RWPE2 (cell line): ENCODE results near the gene NDUFV1.

Source experiments
- ATAC-seq: fragments of 200-7000 bp; cut with Tn5 transposase; 3 replicates; pipeline ENCODE4 v1.9.1; 2021; ENCODE audit warnings: low read depth
- DNase-seq: peaks from one replicate; pipeline ENCODE4 v3.0.0-alpha.2; 2020; ENCODE audit warnings: low spot score
- H3K27ac ChIP-seq: fragments of 450-650 bp; 2 replicates; pipeline ENCODE4 v1.5.1; 2017; ENCODE audit warnings: mild to moderate bottlenecking; ENCODE audit not compliant: poor library complexity, severe bottlenecking
- H3K27me3 ChIP-seq: fragments of 250-450 bp; sonication (Bioruptor Pico); 2 replicates; pipeline ENCODE4 v1.5.1; 2021; ENCODE audit warnings: mild to moderate bottlenecking, moderate library complexity; ENCODE audit not compliant: insufficient read depth, poor library complexity, severe bottlenecking
- H3K36me3 ChIP-seq: fragments of 250-450 bp; sonication (Bioruptor Pico); 2 replicates; pipeline ENCODE4 v1.5.1; 2020; ENCODE audit warnings: low read depth, mild to moderate bottlenecking, moderate library complexity
- H3K4me1 ChIP-seq: fragments of 250-450 bp; sonication (Bioruptor Pico); 2 replicates; pipeline ENCODE4 v1.5.1; 2021; ENCODE audit warnings: mild to moderate bottlenecking, moderate library complexity; ENCODE audit not compliant: insufficient read depth, poor library complexity, severe bottlenecking
- H3K4me3 ChIP-seq: fragments of 250-450 bp; sonication (Bioruptor Pico); 2 replicates; pipeline ENCODE4 v1.5.1; 2021; ENCODE audit warnings: mild to moderate bottlenecking, moderate library complexity; ENCODE audit not compliant: severe bottlenecking
- H3K9me3 ChIP-seq: fragments of 250-450 bp; sonication (Bioruptor Pico); 2 replicates; pipeline ENCODE4 v1.5.1; 2021; ENCODE audit warnings: mild to moderate bottlenecking, moderate library complexity; ENCODE audit not compliant: severe bottlenecking
- CTCF ChIP-seq: fragments of 450-650 bp; IDR thresholded peaks from one replicate; pipeline ENCODE4 v1.5.1; 2017; ENCODE audit warnings: mild to moderate bottlenecking, moderate library complexity; ENCODE audit not compliant: poor library complexity, severe bottlenecking

The NDUFV1 gene

DNA sequence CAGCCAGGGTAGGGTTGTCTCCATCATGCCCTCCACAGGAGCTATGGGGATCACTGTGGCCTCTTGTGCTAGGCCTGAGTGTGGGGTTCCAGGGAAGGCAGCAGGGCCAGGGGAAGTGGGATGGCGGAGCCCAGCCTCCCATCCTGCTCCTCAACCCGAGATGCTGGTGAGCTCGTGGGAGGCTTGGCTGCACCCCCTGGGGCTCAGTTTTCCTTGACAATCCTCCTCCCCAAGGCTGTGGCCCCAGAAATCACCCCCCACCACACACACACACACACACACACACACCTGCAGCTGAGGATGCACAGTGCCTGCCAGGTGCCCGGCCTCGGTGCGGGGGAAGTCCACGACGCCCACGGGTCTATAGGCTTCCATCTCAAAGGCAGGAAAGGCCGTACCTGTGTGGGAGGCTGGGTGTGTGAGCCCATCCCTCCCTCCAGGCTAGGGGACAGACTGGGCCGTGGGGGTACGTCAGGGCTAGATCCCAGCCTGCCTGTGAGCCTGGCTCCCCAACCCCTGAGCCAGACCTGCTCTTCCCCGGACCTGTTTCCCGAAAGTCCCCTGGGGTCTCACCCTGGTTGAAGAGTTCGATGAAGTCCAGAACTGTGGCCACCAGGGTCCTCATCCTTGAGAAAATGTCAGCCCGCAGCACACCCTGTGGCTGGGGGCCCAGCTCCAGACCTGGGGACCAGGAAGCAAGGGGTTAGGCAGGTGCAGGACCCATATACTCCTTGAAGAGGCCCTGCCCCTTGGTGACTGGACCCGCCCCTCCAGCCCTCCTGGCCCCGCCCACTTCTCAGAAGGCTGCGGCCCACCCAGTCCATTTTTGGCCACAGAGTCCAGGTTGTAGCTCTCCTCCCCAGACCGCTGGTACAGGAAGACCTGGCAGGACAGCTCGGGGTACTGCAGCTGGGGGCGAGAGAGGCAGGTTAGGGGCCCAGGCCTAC lies 38.0 kb downstream of the NDUFV1 start:
- Histone ChIP-seq H3K4me1 (no peaks in the 10 kb centered on the region), H3K36me3 (no peaks in the 10 kb centered on the region), H3K27me3 (no peaks in the 10 kb centered on the region), H3K9me3 (no peaks in the 10 kb centered on the region), H3K4me3 (no peak overlapping the region), H3K27ac (no peak overlapping the region)
- no peak for DNase-seq
- ATAC-seq: no peak
- no peak for TF ChIP-seq CTCF

- DNase-seq (peak; percentile 44), ATAC-seq (no peak)
- H3K27ac ChIP-seq: no peak overlapping the region
- no peaks in the 10 kb centered on the region for H3K9me3 ChIP-seq
- no peak for TF ChIP-seq CTCF
- no peaks in the 10 kb centered on the region for H3K27me3 ChIP-seq
- no peak overlapping the region for H3K4me3 ChIP-seq
- no peaks in the 10 kb centered on the region for H3K4me1 ChIP-seq
- H3K36me3 ChIP-seq: no peaks in the 10 kb centered on the region
Measured at GRCh38 chr11:67645521-67646461, 39.1 kb downstream of the NDUFV1 start.

GRCh38 chr11:67646535-67647336 lies 40.0 kb downstream of the NDUFV1 start:
- H3K9me3 ChIP-seq: no peaks in the 10 kb centered on the region
- ATAC-seq: no peak
- H3K36me3 ChIP-seq: no peaks in the 10 kb centered on the region
- TF ChIP-seq CTCF: no peak
- peak; percentile 34 for DNase-seq
- H3K27ac ChIP-seq: no peak overlapping the region
- H3K4me3 ChIP-seq: no peak overlapping the region
- no peaks in the 10 kb centered on the region for H3K4me1 ChIP-seq
- H3K27me3 ChIP-seq: no peaks in the 10 kb centered on the region

DNA sequence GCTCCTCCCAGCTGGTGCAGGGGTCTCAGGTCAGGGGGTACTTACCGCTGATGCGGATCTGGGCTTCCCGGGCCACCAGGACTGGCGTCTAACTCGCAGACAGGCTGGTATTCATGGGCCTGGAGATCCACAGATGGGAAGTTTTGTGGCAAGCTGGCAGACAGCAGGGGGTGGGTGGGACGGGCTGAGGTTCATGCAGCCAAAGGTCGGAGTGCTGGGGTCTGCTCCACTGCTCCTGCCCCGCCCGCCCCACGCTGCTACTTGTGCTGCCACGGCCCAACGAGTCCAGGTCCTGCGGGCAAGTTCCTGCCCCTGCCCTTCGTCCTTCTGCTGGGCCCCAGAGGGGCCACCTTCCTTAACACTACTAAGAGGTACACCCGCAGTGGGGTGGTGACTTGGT lies 40.7 kb downstream of the NDUFV1 start:
- no peaks in the 10 kb centered on the region for H3K27me3 ChIP-seq
- H3K4me1 ChIP-seq: no peaks in the 10 kb centered on the region
- TF ChIP-seq CTCF: no peak
- no peak overlapping the region for H3K27ac ChIP-seq
- ATAC-seq: no peak
- H3K9me3 ChIP-seq: no peaks in the 10 kb centered on the region
- H3K4me3 ChIP-seq: no peak overlapping the region
- DNase-seq: no peak
- H3K36me3 ChIP-seq: no peaks in the 10 kb centered on the region
